ENCODE results near the gene OTUB2. TPM values are rescaled to one million over a fixed set of nuclear protein-coding genes. Genes with fewer than 3 reads are reported as not detected.
A peak's percentile ranks its signal among the peaks of the same experiment; 100 is the strongest.

The OTUB2 gene
- total and polyA plus RNA-seq, 9 donors: 0.41 to 1.6 (median 0.76) TPM

GRCh38 chr14:94001016-94001415 lies 25.1 kb upstream of the OTUB2 start:
- Histone ChIP-seq H3K27me3 (no peaks in the 10 kb centered on the region), H3K36me3 (no peaks in the 10 kb centered on the region), H3K4me1 (ENCODE audit: insufficient read depth) (peaks cover under 1% of the 10 kb centered on the region), H3K4me3 (no peak overlapping the region), H3K9me3 (no peaks in the 10 kb centered on the region), H3K27ac (no peak overlapping the region)
- no peak for DNase-seq
- TF ChIP-seq POLR2A (IDR thresholded peaks at IDR 0.05) (no peak), EP300 (IDR thresholded peaks at IDR 0.05) (no peak), CTCF (IDR thresholded peaks at IDR 0.05) (no peak)
- intact Hi-C loops (cut with DNase I): loop anchor here in 1 of 4 donors (2.0 kb wide), 1 partner anchor 56 kb away; no protein-coding TSS in a partner anchor
- 18 to 23% (median 22%) methylated on average over 13 of the region's 13 CpGs for WGBS, 3 donors

- H3K36me3 ChIP-seq: no peaks in the 10 kb centered on the region
- H3K9me3 ChIP-seq: no peaks in the 10 kb centered on the region
- 36 to 44% (median 37%) methylated on average over 26 of the region's 26 CpGs for WGBS, 3 donors
- peak; percentile 30 to 57 (median 50) for DNase-seq
- TF ChIP-seq CTCF (IDR thresholded peaks at IDR 0.05) (peak; percentile 66 to 91 (median 73)), POLR2A (IDR thresholded peaks at IDR 0.05) (no peak), EP300 (IDR thresholded peaks at IDR 0.05) (no peak)
- no peaks in the 10 kb centered on the region for H3K27me3 ChIP-seq
- intact Hi-C loops (cut with DNase I): loop anchor here in 1 of 4 donors (2.0 kb wide), 2 partner anchors 57 to 63 kb away; no protein-coding TSS in a partner anchor
- no peaks in the 10 kb centered on the region for H3K4me1 ChIP-seq (ENCODE audit: insufficient read depth)
- H3K27ac ChIP-seq: no peak overlapping the region
- no peak overlapping the region for H3K4me3 ChIP-seq
Measured at GRCh38 chr14:94001501-94002396, 24.4 kb upstream of the OTUB2 start.

GRCh38 chr14:94003397-94003796 lies 22.7 kb upstream of the OTUB2 start:
- intact Hi-C loops (cut with DNase I): loop anchor here in 1 of 4 donors (2.0 kb wide), 1 partner anchor 65 kb away; no protein-coding TSS in a partner anchor
- H3K27ac ChIP-seq: no peak overlapping the region
- WGBS, 3 donors: 82 to 93% (median 82%) methylated on average over 4 of the region's 4 CpGs

GRCh38 chr14:94004015-94004414 lies 22.1 kb upstream of the OTUB2 start:
- Histone ChIP-seq H3K27ac (no peak overlapping the region), H3K27me3 (no peaks in the 10 kb centered on the region), H3K4me3 (no peak overlapping the region), H3K9me3 (no peaks in the 10 kb centered on the region), H3K4me1 (ENCODE audit: insufficient read depth) (no peaks in the 10 kb centered on the region), H3K36me3 (no peaks in the 10 kb centered on the region)
- TF ChIP-seq EP300 (IDR thresholded peaks at IDR 0.05): no peak
- TF ChIP-seq CTCF (IDR thresholded peaks at IDR 0.05): no peak
- TF ChIP-seq POLR2A (IDR thresholded peaks at IDR 0.05): no peak
- 43 to 48% (median 47%) methylated on average over 8 of the region's 8 CpGs for WGBS, 3 donors
- intact Hi-C loops (cut with DNase I): no loop called here
- DNase-seq: no peak

More at GRCh38 chr14:94003397-94003796, 22.7 kb upstream of the OTUB2 start:
- Histone ChIP-seq H3K27me3 (no peaks in the 10 kb centered on the region), H3K9me3 (no peaks in the 10 kb centered on the region), H3K36me3 (no peaks in the 10 kb centered on the region), H3K4me3 (no peak overlapping the region), H3K4me1 (ENCODE audit: insufficient read depth) (no peaks in the 10 kb centered on the region)
- TF ChIP-seq POLR2A (IDR thresholded peaks at IDR 0.05) (no peak), EP300 (IDR thresholded peaks at IDR 0.05) (no peak), CTCF (IDR thresholded peaks at IDR 0.05) (no peak)
- no peak for DNase-seq
